Ishikawa (cell line): ENCODE results near the gene PHF2.

Experiments used
- CEBPB ChIP-seq: IDR thresholded peaks from 2 replicates; pipeline ENCODE4 v1.6.1; 2012
- CREB1 ChIP-seq: IDR thresholded peaks from 2 replicates; pipeline ENCODE4 v1.6.1; 2012; ENCODE audit warnings: low read depth
- EGR1 ChIP-seq: IDR thresholded peaks from 2 replicates; pipeline ENCODE4 v1.6.1; 2012
- EP300 ChIP-seq: IDR thresholded peaks from 2 replicates; pipeline ENCODE4 v1.6.1; 2012; ENCODE audit warnings: borderline replicate concordance
- FOXM1 ChIP-seq: IDR thresholded peaks from 2 replicates; pipeline ENCODE4 v1.6.1; 2012; ENCODE audit warnings: low read depth, borderline replicate concordance
- MAX ChIP-seq: IDR thresholded peaks from 2 replicates; pipeline ENCODE4 v1.6.1; 2012
- NFIC ChIP-seq: IDR thresholded peaks from 2 replicates; pipeline ENCODE4 v1.6.1; 2012
- RAD21 ChIP-seq: IDR thresholded peaks from 2 replicates; pipeline ENCODE4 v1.6.1; 2012; ENCODE audit warnings: low read depth
- REST ChIP-seq: IDR thresholded peaks from 2 replicates; pipeline ENCODE4 v1.6.1; 2012; ENCODE audit warnings: low read depth, mild to moderate bottlenecking
- TAF1 ChIP-seq: IDR thresholded peaks from 2 replicates; pipeline ENCODE4 v1.6.1; 2012; ENCODE audit warnings: low read depth, mild to moderate bottlenecking
- TCF12 ChIP-seq: IDR thresholded peaks from 2 replicates; pipeline ENCODE4 v1.6.1; 2012; ENCODE audit warnings: low read depth
- TEAD4 ChIP-seq: IDR thresholded peaks from 2 replicates; pipeline ENCODE4 v1.6.1; 2012
- YY1 ChIP-seq: IDR thresholded peaks from 2 replicates; pipeline ENCODE4 v1.6.1; 2012; ENCODE audit warnings: low read depth
- ZBTB7A ChIP-seq: IDR thresholded peaks from 2 replicates; pipeline ENCODE4 v1.6.1; 2012; ENCODE audit warnings: low read depth
- TF ChIP-seq, protein P1 (sequence below): IDR thresholded peaks from 2 replicates; pipeline ENCODE4 v1.6.1; 2012

PHF2 gene

GRCh38 chr9:93562157-93562556 is 14.2 kb upstream of the PHF2 start:
- TF ChIP-seq NFIC, result no peak
- no peak for TF ChIP-seq CEBPB

DNA sequence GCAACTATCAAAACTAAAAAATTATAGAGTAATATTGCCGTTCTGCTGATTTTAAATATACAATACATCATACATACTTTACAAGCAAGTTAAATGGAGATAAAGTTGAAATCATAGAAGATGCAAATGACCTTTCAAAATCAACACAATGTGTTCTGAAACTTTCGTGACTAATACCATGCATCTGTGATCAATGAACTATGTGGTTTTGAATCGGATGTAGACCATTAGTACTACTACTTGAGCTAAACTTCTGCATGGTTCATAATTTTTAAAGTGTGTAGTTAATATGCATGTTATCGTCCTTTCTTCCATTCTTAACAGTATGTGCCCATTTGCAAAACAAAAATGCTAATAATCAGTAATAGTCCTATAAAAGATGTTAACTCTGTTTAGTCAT is 11.3 kb upstream of the PHF2 start:
- TF ChIP-seq ZBTB7A (no peak), EGR1 (no peak), YY1 (no peak), EP300 (no peak), RAD21 (no peak), NFIC (no peak), FOXM1 (no peak), TAF1 (no peak), TCF12 (no peak), MAX (no peak), REST (no peak)

- TF ChIP-seq REST, result no peak
- TF ChIP-seq CEBPB, result no peak
- TF ChIP-seq TAF1, result peak; percentile 91
- peak; percentile 30; the same call in 1 of the 2 replicates for TF ChIP-seq YY1
- peak; percentile 37; the same call in 1 of the 2 replicates for TF ChIP-seq TEAD4
- TF ChIP-seq TCF12, result 0 out of 2 replicates have a peak, but pooled peaks have one; percentile 30
- TF ChIP-seq NFIC, result peak; percentile 31; the same call in 1 of the 2 replicates
- TF ChIP-seq, protein P1, sequence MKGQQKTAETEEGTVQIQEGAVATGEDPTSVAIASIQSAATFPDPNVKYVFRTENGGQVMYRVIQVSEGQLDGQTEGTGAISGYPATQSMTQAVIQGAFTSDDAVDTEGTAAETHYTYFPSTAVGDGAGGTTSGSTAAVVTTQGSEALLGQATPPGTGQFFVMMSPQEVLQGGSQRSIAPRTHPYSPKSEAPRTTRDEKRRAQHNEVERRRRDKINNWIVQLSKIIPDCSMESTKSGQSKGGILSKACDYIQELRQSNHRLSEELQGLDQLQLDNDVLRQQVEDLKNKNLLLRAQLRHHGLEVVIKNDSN, result no peak; the same call in 1 of the 2 replicates
- peak; percentile 24; the same call in 1 of the 2 replicates for TF ChIP-seq MAX
- TF ChIP-seq ZBTB7A, result peak; percentile 69; the same call in 1 of the 2 replicates
- no peak for TF ChIP-seq CREB1
- no peak; the same call in 1 of the 2 replicates for TF ChIP-seq EGR1
- TF ChIP-seq RAD21, result peak; percentile 62
- no peak for TF ChIP-seq EP300
Measured at GRCh38 chr9:93566408-93567270, 9.7 kb upstream of the PHF2 start.

GRCh38 chr9:93567271-93567959 is 9.0 kb upstream of the PHF2 start:
- no peak for TF ChIP-seq REST
- TF ChIP-seq ZBTB7A, result no peak
- TF ChIP-seq CREB1, result no peak
- TF ChIP-seq NFIC, result no peak
- TF ChIP-seq RAD21, result no peak
- no peak for TF ChIP-seq EP300
- no peak for TF ChIP-seq EGR1
- TF ChIP-seq FOXM1, result no peak
- TF ChIP-seq MAX, result no peak
- TF ChIP-seq CEBPB, result no peak
